AML-193 (cell line): ENCODE data around the gene HSD17B2.
"Not testable (repeated sequence)": the region's sequence is repeated elsewhere in the genome, so short reads cannot be mapped to it uniquely, and the experiment has no call there.

Experiments
- DNase-seq, 2 experiments: peaks; one replicate each; lab custom pipeline; 2025; lab: John Stamatoyannopoulos, UW

The HSD17B2 gene

GRCh38 chr16:82081264-82081663 is 46.2 kb downstream of the HSD17B2 start:
- DNase-seq, result no peak

GRCh38 chr16:82082097-82082496 is 47.0 kb downstream of the HSD17B2 start:
- DNase-seq, result no peak

- DNase-seq, result no peak
Measured at GRCh38 chr16:82082543-82083244, 47.6 kb downstream of the HSD17B2 start.

- DNase-seq, result no peak
Measured at GRCh38 chr16:82083710-82084353, 48.8 kb downstream of the HSD17B2 start.

GRCh38 chr16:82085011-82085779 is 50.1 kb downstream of the HSD17B2 start:
- DNase-seq, result no peak

- DNase-seq, result no peak
Measured at GRCh38 chr16:82088483-82088882, 53.4 kb downstream of the HSD17B2 start.

- no peak for DNase-seq
Measured at GRCh38 chr16:82091241-82091640, 56.2 kb downstream of the HSD17B2 start.

GRCh38 chr16:82092711-82093110 is 57.7 kb downstream of the HSD17B2 start:
- no peak for DNase-seq

- DNase-seq, result no peak
Measured at GRCh38 chr16:82093666-82094300, 58.7 kb downstream of the HSD17B2 start.

GRCh38 chr16:82094942-82095540 is 60.0 kb downstream of the HSD17B2 start:
- no peak for DNase-seq

- no peak for DNase-seq
Measured at GRCh38 chr16:82096641-82097040, 61.6 kb downstream of the HSD17B2 start.

- no peak for DNase-seq
Measured at GRCh38 chr16:82105107-82105506, 70.1 kb downstream of the HSD17B2 start.

- DNase-seq, result no peak
Measured at GRCh38 chr16:82108100-82108499, 73.0 kb downstream of the HSD17B2 start.

- DNase-seq, result no peak
Measured at GRCh38 chr16:82108774-82109173, 73.7 kb downstream of the HSD17B2 start.

- not testable (repeated sequence) for DNase-seq
Measured at GRCh38 chr16:82109266-82109665, 74.2 kb downstream of the HSD17B2 start.

GRCh38 chr16:82111944-82112343 is 76.9 kb downstream of the HSD17B2 start:
- no peak for DNase-seq

- DNase-seq, result no peak
Measured at GRCh38 chr16:82113741-82114140, 78.7 kb downstream of the HSD17B2 start.

- no peak for DNase-seq
Measured at GRCh38 chr16:82116535-82116934, 81.5 kb downstream of the HSD17B2 start.

GRCh38 chr16:82118749-82119148 is 83.7 kb downstream of the HSD17B2 start:
- DNase-seq, result no peak

- DNase-seq, result no peak
Measured at GRCh38 chr16:82119405-82119804, 84.4 kb downstream of the HSD17B2 start.

GRCh38 chr16:82124651-82125050 is 89.6 kb downstream of the HSD17B2 start:
- DNase-seq, result no peak

GRCh38 chr16:82129881-82130280 is 94.8 kb downstream of the HSD17B2 start:
- no peak for DNase-seq
